Measurements from ENCODE around the gene ABHD2.

The ABHD2 gene

DNA sequence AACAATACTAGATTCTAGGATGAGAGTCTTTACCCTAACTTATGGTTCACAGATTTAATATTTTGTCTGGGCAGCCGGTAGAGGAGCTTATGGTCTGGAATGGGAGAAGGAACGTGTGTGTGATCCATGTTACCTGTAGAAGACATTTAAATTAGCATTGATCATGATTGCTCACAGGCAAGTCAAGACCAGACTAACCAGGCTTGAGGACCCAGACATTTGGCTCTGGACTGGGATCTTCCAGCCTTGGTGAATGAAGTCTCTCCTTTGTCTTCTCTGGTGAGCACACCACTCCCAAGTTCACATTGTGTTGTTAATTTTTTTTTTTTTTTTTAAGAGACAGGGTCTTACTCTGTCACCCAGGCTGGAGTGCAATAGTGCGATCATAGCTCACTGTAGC, 11.7 kb downstream of the ABHD2 start:
- CTCF ChIA-PET: interaction anchor here (1.0 to 1.5 kb wide), 2 partner anchors 13 to 30 kb away, joined by 3 to 9 read pairs; no protein-coding TSS in a partner anchor
- no peak for DNase-seq (ENCODE audit: extremely low spot score)

GRCh38 chr15:89101302-89102193, 13.3 kb downstream of the ABHD2 start:
- TF ChIP-seq SP1 (IDR thresholded peaks at IDR 0.05): no peak
- TF ChIP-seq HDGF (IDR thresholded peaks at IDR 0.05; ENCODE audit: borderline replicate concordance): no peak
- TF ChIP-seq BHLHE40 (IDR thresholded peaks at IDR 0.05; ENCODE audit: borderline replicate concordance): no peak
- no peak for TF ChIP-seq NFRKB (IDR thresholded peaks at IDR 0.05)
- no peak for TF ChIP-seq CTBP1 (IDR thresholded peaks at IDR 0.05; ENCODE audit: borderline replicate concordance)
- TF ChIP-seq ELF4 (IDR thresholded peaks at IDR 0.05): no peak
- TF ChIP-seq FOXA1 (IDR thresholded peaks at IDR 0.05): no peak
- no peak for TF ChIP-seq TARDBP (IDR thresholded peaks at IDR 0.05)
- TF ChIP-seq SUZ12 (IDR thresholded peaks at IDR 0.05): no peak
- TF ChIP-seq, protein P1, sequence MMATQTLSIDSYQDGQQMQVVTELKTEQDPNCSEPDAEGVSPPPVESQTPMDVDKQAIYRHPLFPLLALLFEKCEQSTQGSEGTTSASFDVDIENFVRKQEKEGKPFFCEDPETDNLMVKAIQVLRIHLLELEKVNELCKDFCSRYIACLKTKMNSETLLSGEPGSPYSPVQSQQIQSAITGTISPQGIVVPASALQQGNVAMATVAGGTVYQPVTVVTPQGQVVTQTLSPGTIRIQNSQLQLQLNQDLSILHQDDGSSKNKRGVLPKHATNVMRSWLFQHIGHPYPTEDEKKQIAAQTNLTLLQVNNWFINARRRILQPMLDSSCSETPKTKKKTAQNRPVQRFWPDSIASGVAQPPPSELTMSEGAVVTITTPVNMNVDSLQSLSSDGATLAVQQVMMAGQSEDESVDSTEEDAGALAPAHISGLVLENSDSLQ (IDR thresholded peaks at IDR 0.05): no peak
- no peak for TF ChIP-seq LEF1 (IDR thresholded peaks at IDR 0.05; ENCODE audit: borderline replicate concordance)
- no peak for TF ChIP-seq FOXK2 (IDR thresholded peaks at IDR 0.05)
- TF ChIP-seq FOXM1 (IDR thresholded peaks at IDR 0.05; ENCODE audit: borderline replicate concordance): no peak
- TF ChIP-seq ZNF384 (IDR thresholded peaks at IDR 0.05): no peak
- TF ChIP-seq L3MBTL2 (conservative IDR thresholded peaks at IDR 0.05): no peak
- no peak for TF ChIP-seq ARNT (IDR thresholded peaks at IDR 0.05)
- CTCF ChIA-PET: interaction anchor here (0.6 to 1.0 kb wide), 6 partner anchors 9 to 106 kb away, joined by 3 to 6 read pairs (median 4); partner anchors contain the start of gene ABHD2
- DNase-seq (ENCODE audit: extremely low spot score): no peak
- POLR2A ChIA-PET: interaction anchor here (4.9 kb wide), 1 partner anchor 13 kb away, joined by 28 read pairs; the partner anchor contains the start of gene ABHD2

More for the DNA sequence above, 11.7 kb downstream of the ABHD2 start:
- POLR2A ChIA-PET: interaction anchor here (4.9 kb wide), 1 partner anchor 11 kb away, joined by 28 read pairs; the partner anchor contains the start of gene ABHD2
- TF ChIP-seq ZNF384 (IDR thresholded peaks at IDR 0.05): no peak
- TF ChIP-seq FOXA1 (IDR thresholded peaks at IDR 0.05): no peak
- no peak for TF ChIP-seq CTBP1 (IDR thresholded peaks at IDR 0.05; ENCODE audit: borderline replicate concordance)
- no peak for TF ChIP-seq SUZ12 (IDR thresholded peaks at IDR 0.05)
- no peak for TF ChIP-seq NFRKB (IDR thresholded peaks at IDR 0.05)
- TF ChIP-seq LEF1 (IDR thresholded peaks at IDR 0.05; ENCODE audit: borderline replicate concordance): no peak
- TF ChIP-seq FOXK2 (IDR thresholded peaks at IDR 0.05): no peak
- no peak for TF ChIP-seq ELF4 (IDR thresholded peaks at IDR 0.05)
- TF ChIP-seq, protein P1 (IDR thresholded peaks at IDR 0.05): no peak
- no peak for TF ChIP-seq ARNT (IDR thresholded peaks at IDR 0.05)
- TF ChIP-seq TARDBP (IDR thresholded peaks at IDR 0.05): no peak
- TF ChIP-seq HDGF (IDR thresholded peaks at IDR 0.05; ENCODE audit: borderline replicate concordance): no peak
- no peak for TF ChIP-seq BHLHE40 (IDR thresholded peaks at IDR 0.05; ENCODE audit: borderline replicate concordance)
- TF ChIP-seq SP1 (IDR thresholded peaks at IDR 0.05): no peak
- TF ChIP-seq FOXM1 (IDR thresholded peaks at IDR 0.05; ENCODE audit: borderline replicate concordance): no peak
- TF ChIP-seq L3MBTL2 (conservative IDR thresholded peaks at IDR 0.05): no peak

GRCh38 chr15:89103481-89104171, 15.4 kb downstream of the ABHD2 start:
- CTCF ChIA-PET: interaction anchor here (0.5 to 1.0 kb wide), 3 partner anchors 15 to 47 kb away, joined by 3 to 6 read pairs (median 3); partner anchors contain the start of gene ABHD2
- DNase-seq (ENCODE audit: extremely low spot score): no peak
- POLR2A ChIA-PET: interaction anchor here (2.0 kb wide), 1 partner anchor 15 kb away, joined by 10 read pairs; the partner anchor contains the start of gene ABHD2
- no peak for TF ChIP-seq ZNF384 (IDR thresholded peaks at IDR 0.05)
- TF ChIP-seq CTBP1 (IDR thresholded peaks at IDR 0.05; ENCODE audit: borderline replicate concordance): no peak
- TF ChIP-seq, protein P1 (IDR thresholded peaks at IDR 0.05): no peak
- TF ChIP-seq ARNT (IDR thresholded peaks at IDR 0.05): no peak
- no peak for TF ChIP-seq ELF4 (IDR thresholded peaks at IDR 0.05)
- TF ChIP-seq NFRKB (IDR thresholded peaks at IDR 0.05): no peak
- no peak for TF ChIP-seq SP1 (IDR thresholded peaks at IDR 0.05)
- no peak for TF ChIP-seq FOXK2 (IDR thresholded peaks at IDR 0.05)
- TF ChIP-seq TARDBP (IDR thresholded peaks at IDR 0.05): no peak
- TF ChIP-seq FOXM1 (IDR thresholded peaks at IDR 0.05; ENCODE audit: borderline replicate concordance): no peak
- TF ChIP-seq SUZ12 (IDR thresholded peaks at IDR 0.05): no peak
- no peak for TF ChIP-seq HDGF (IDR thresholded peaks at IDR 0.05; ENCODE audit: borderline replicate concordance)
- no peak for TF ChIP-seq FOXA1 (IDR thresholded peaks at IDR 0.05)
- TF ChIP-seq LEF1 (IDR thresholded peaks at IDR 0.05; ENCODE audit: borderline replicate concordance): no peak
- TF ChIP-seq BHLHE40 (IDR thresholded peaks at IDR 0.05; ENCODE audit: borderline replicate concordance): no peak
- no peak for TF ChIP-seq L3MBTL2 (conservative IDR thresholded peaks at IDR 0.05)

DNA sequence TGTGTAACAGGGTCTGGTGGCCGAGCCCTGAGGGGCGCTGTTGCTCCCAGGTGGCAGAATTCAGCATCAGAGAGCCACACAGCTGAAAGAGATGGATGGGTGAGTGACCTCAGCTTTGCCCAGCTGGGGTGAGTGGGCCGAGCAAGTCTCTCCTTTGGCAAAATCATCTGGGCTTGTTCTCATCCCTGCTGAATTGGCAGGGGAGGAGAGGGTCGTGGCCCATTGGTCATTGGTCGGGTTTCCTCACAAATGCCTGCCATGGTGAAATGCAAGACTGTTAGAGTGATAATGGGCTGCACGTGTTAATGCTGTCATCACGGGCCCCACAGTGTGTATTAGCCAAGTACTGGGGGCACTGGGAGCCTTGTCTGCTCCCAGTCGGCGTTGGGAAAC, 15.9 kb downstream of the ABHD2 start:
- no peak for TF ChIP-seq CTBP1 (IDR thresholded peaks at IDR 0.05; ENCODE audit: borderline replicate concordance)
- TF ChIP-seq HDGF (IDR thresholded peaks at IDR 0.05; ENCODE audit: borderline replicate concordance): no peak
- no peak for TF ChIP-seq FOXA1 (IDR thresholded peaks at IDR 0.05)
- TF ChIP-seq, protein P1 (IDR thresholded peaks at IDR 0.05): no peak
- no peak for TF ChIP-seq SUZ12 (IDR thresholded peaks at IDR 0.05)
- TF ChIP-seq FOXM1 (IDR thresholded peaks at IDR 0.05; ENCODE audit: borderline replicate concordance): no peak
- no peak for TF ChIP-seq ELF4 (IDR thresholded peaks at IDR 0.05)
- no peak for TF ChIP-seq TARDBP (IDR thresholded peaks at IDR 0.05)
- TF ChIP-seq LEF1 (IDR thresholded peaks at IDR 0.05; ENCODE audit: borderline replicate concordance): no peak
- TF ChIP-seq SP1 (IDR thresholded peaks at IDR 0.05): no peak
- no peak for TF ChIP-seq ZNF384 (IDR thresholded peaks at IDR 0.05)
- no peak for TF ChIP-seq ARNT (IDR thresholded peaks at IDR 0.05)
- POLR2A ChIA-PET: interaction anchor here (0.5 to 2.0 kb wide), 3 partner anchors 10 to 21 kb away, joined by 3 to 10 read pairs (median 4); partner anchors contain the start of gene ABHD2
- CTCF ChIA-PET: interaction anchor here (0.5 to 1.1 kb wide), 5 partner anchors 16 to 73 kb away, joined by 3 to 6 read pairs (median 3); partner anchors contain the start of gene ABHD2
- no peak for DNase-seq (ENCODE audit: extremely low spot score)
